HepG2 (cell line): Measurements from ENCODE around the gene IL13. TPM values are rescaled to one million over a fixed set of nuclear protein-coding genes. Genes with fewer than 3 reads are reported as not detected.

Experiments used
- FOXO4 ChIP-seq: sonication (generic); formaldehyde crosslinking; conservative IDR thresholded peaks from 2 replicates; pipeline ENCODE4 v1.8.1; 2023; ENCODE audit warnings: missing genetic modification reagents
- MAFF ChIP-seq: IDR thresholded peaks from 2 replicates; pipeline ENCODE4 v1.6.1; 2011; ENCODE audit warnings: low read depth, low read length, improper control_type of control experiment
- MTA1 ChIP-seq: sonication (generic); formaldehyde crosslinking; IDR thresholded peaks from 2 replicates; pipeline ENCODE4 v1.4.0; 2020; ENCODE audit warnings: missing genetic modification reagents, mild to moderate bottlenecking, borderline replicate concordance
- NR0B2 ChIP-seq: sonication (generic); formaldehyde crosslinking; IDR thresholded peaks from 2 replicates; pipeline ENCODE4 v1.4.0; 2020; ENCODE audit warnings: mild to moderate bottlenecking, missing genetic modification reagents
- U2AF2 ChIP-seq: fragments of 200-400 bp; formaldehyde crosslinking; IDR thresholded peaks from 2 replicates; pipeline ENCODE4 v1.6.1; 2017; ENCODE audit warnings: low read depth, mild to moderate bottlenecking, low read length
- ZNF121 ChIP-seq: sonication (generic); formaldehyde crosslinking; IDR thresholded peaks from 2 replicates; pipeline ENCODE4 v1.5.0; 2020; ENCODE audit warnings: mild to moderate bottlenecking, missing genetic modification reagents
- ZNF234 ChIP-seq: sonication (generic); formaldehyde crosslinking; conservative IDR thresholded peaks from 2 replicates; pipeline ENCODE4 v1.5.1; 2020; ENCODE audit warnings: mild to moderate bottlenecking, missing genetic modification reagents
- ZNF556 ChIP-seq: sonication (generic); formaldehyde crosslinking; IDR thresholded peaks from 2 replicates; pipeline ENCODE4 v1.4.0; 2020; ENCODE audit warnings: mild to moderate bottlenecking, missing genetic modification reagents, borderline replicate concordance
- ZNF615 ChIP-seq: sonication (generic); formaldehyde crosslinking; IDR thresholded peaks from 2 replicates; pipeline ENCODE4 v1.5.0; 2020; ENCODE audit warnings: mild to moderate bottlenecking, missing genetic modification reagents, borderline replicate concordance
- ZNF740 ChIP-seq: sonication (generic); formaldehyde crosslinking; IDR thresholded peaks from 2 replicates; pipeline ENCODE4 v1.4.0; 2020; ENCODE audit warnings: missing genetic modification reagents
- ZNF816 ChIP-seq: sonication (generic); formaldehyde crosslinking; IDR thresholded peaks from 2 replicates; pipeline ENCODE4 v1.8.0; 2022; ENCODE audit warnings: missing genetic modification reagents, mild to moderate bottlenecking, borderline replicate concordance
- polyA plus RNA-seq, 8 experiments: library from polyadenylated mRNA; depleted of rRNA in 3 of 8; stranded (reverse) in 7 of 8; unstranded in 1 of 8; fragments of >200 nt; fragmentation: Illumina TruSeq in 4 of 8; extraction: Trizol in 4 of 8; gene quantifications; 2 replicates each; pipeline versions ENCODE4 v1.2.1 to v1.2.3, GENCODE V29; 2011 to 2016; ENCODE audit warnings: low read depth in 4 of 8, missing spikeins in 1 of 8, mixed read lengths in 1 of 8; ENCODE audit not compliant: insufficient read depth in 1 of 8
- total RNA-seq, 5 experiments: library from RNA; depleted of rRNA; stranded (reverse); fragments of >200 nt; fragmentation: Illumina TruSeq; extraction: Trizol; gene quantifications; 2 replicates each; pipeline ENCODE4 v1.2.3, GENCODE V29; 2016; ENCODE audit warnings: low read depth in 1 of 5

Gene IL13
- total and polyA plus RNA-seq, 2 of the 13 experiments (the other 11 are each of a cell fraction or from before 2014, with no cell fraction given): 0.05 TPM; not detected in 1

GRCh38 chr5:132673488-132673887, 15.5 kb downstream of the IL13 start (continued):
- TF ChIP-seq FOXO4 (CRISPR knock-in tag): no peak
- no peak for TF ChIP-seq ZNF121
- no peak for TF ChIP-seq ZNF234
- TF ChIP-seq ZNF556 (CRISPR knock-in tag): no peak
- no peak for TF ChIP-seq U2AF2
- no peak for TF ChIP-seq ZNF816 (CRISPR knock-in tag)
- no peak for TF ChIP-seq MTA1 (CRISPR knock-in tag)
- TF ChIP-seq ZNF740 (CRISPR knock-in tag): no peak
- TF ChIP-seq NR0B2 (CRISPR knock-in tag): no peak
- TF ChIP-seq ZNF615 (CRISPR knock-in tag): no peak
- no peak for TF ChIP-seq MAFF
- TF ChIP-seq, all 625 proteins: peak for 0
